HL-60 (cell line): Measurements from ENCODE around the gene ACR.
"Not testable (repeated sequence)": the region's sequence is repeated elsewhere in the genome, so short reads cannot be mapped to it uniquely, and the experiment has no call there.

ENCODE experiments used
- DNase-seq, 2 experiments: peaks; one replicate each; pipeline ENCODE4 v3.0.0-alpha.2; 2010 to 2020; ENCODE audit warnings: low read depth in 1 of 2, low spot score in 1 of 2
- H3K27ac ChIP-seq: fragments of 250-450 bp; sonication (Bioruptor Pico); replicated peaks from 2 replicates; pipeline ENCODE4 v1.5.1; 2020; ENCODE audit warnings: mild to moderate bottlenecking, moderate library complexity
- H3K27me3 ChIP-seq: fragments of 250-450 bp; sonication (Bioruptor Pico); 2 replicates; pipeline ENCODE4 v1.5.1; 2021; ENCODE audit warnings: mild to moderate bottlenecking, moderate library complexity; ENCODE audit not compliant: insufficient read depth, poor library complexity, severe bottlenecking
- H3K4me3 ChIP-seq: replicated peaks from 2 replicates; pipeline ENCODE4 v1.5.1; 2011; ENCODE audit warnings: mild to moderate bottlenecking, control low read depth, low read length; ENCODE audit not compliant: insufficient read depth
- POLR2AphosphoS5 ChIP-seq: IDR thresholded peaks from 2 replicates; pipeline ENCODE4 v1.6.1; 2012; ENCODE audit warnings: low read depth

Gene ACR

DNA sequence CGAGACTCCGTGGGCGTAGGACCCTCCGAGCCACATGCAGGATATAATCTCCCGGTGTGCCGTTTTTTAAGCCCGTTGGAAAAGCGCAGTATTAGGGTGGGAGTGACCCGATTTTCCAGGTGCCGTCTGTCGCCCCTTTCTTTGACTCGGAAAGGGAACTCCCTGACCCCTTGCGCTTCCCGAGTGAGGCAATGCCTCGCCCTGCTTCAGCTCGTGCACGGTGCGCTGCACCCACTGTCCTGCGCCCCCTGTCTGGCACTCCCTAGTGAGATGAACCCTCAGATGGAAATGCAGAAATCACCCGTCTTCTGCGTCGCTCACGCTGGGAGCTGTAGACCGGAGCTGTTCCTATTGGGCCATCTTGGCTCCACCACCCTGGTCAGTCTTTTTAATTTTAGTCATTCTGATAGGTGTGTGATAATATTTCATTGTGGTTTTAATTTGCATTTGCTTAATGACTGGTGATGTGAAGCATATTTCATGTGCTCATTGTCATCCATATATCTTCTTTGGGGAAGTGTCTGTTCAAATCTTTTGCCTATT lies 19.0 kb downstream of the ACR start:
- H3K27ac ChIP-seq, H3K27me3 ChIP-seq: not testable (repeated sequence)
- peak overlapping the region; percentile 25 for H3K4me3 ChIP-seq
- peak in 1 of 2 experiments; percentile 57 for DNase-seq

DNA sequence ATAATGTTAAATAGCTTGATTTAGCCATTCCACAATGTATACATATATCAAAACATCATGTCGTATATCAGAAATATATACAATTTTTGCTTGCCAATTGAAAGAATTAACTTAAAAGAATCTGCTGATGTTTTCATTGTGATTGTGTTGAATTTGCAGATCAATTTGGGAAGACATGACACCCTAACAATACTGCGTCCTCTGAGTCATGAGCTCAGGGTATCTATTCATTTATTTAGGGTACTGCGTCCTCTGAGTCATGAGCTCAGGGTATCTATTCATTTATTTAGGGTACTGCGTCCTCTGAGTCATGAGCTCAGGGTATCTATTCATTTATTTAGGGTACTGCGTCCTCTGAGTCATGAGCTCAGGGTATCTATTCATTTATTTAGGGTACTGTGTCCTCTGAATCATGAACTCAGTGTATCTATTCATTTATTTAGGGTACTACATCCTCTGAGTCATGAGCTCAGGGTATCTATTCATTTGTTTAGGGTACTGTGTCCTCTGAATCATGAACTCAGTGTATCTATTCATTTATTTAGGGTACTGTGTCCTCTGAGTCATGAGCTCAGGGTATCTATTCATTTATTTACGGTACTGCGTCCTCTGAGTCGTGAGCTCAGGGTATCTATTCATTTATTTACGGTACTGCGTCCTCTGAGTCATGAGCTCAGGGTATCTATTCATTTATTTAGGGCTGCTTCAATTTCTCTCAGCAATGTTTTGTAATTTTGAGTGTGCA lies 21.8 kb downstream of the ACR start:
- not testable (repeated sequence) for DNase-seq, H3K27me3 ChIP-seq, H3K27ac ChIP-seq, H3K4me3 ChIP-seq

DNA sequence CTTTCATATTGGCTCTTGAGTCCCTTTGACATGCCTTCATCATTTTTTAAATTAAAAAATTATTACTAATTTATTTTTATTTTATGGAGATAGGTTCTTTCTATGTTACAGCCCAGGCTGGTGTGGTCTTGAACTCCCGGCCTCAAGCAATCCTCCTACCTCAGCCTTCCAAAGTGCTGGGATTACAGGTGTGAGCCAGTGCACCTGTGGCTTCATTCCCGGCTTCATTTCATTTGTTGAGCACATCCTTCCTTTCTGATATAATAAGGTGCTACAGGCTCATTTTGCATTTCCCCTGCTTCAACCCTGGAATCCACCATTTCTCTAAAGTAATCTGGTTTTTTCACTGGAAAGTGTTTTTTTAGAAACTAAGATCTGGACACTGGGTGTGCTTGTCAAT lies 23.8 kb downstream of the ACR start:
- not testable (repeated sequence) for H3K4me3 ChIP-seq

DNA sequence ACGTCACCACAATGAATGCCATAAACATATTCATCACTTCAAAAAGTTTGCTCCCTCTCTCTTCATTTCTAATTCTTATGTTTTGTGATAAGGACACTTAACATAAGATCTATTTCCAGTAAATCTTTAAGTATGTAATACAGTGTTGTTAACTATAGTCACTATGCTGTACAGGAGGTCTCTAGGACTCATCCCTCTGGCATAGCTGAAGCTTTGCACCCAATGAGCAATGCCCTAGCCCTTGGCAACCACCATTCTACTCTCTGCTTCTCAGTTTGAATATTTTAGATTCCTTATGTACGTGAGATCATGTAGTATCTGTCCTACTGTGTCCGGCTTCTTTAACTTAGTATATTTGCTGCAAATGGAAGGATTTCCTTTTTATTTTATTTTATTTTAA lies 26.3 kb downstream of the ACR start:
- not testable (repeated sequence) for H3K27ac ChIP-seq, H3K4me3 ChIP-seq, H3K27me3 ChIP-seq, DNase-seq

More for the DNA sequence above, 23.8 kb downstream of the ACR start:
- not testable (repeated sequence) for H3K27me3 ChIP-seq, H3K27ac ChIP-seq, DNase-seq

DNA sequence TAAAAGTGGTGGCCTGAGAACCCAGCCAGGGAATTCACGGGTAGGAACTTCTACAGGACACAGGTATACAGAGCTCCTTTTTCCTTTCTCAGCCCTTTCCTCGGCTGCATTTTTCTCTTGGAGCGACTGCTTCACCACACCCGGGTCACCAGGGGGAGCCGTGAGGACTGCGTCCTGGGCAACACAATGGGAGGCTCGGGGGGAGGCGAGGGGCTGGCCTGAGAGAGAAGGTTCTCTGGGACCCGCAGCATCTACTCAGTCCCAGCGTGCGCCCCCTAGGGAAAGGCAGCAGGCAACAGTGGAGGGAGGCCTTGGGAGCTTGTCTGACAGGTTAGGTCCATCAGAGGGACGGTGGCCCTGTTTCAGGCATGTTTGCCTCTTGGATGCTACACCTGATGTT lies 37.1 kb downstream of the ACR start:
- H3K27ac ChIP-seq, H3K27me3 ChIP-seq, H3K4me3 ChIP-seq: not testable (repeated sequence)
- DNase-seq: peak in 1 of 2 experiments; percentile 8

DNA sequence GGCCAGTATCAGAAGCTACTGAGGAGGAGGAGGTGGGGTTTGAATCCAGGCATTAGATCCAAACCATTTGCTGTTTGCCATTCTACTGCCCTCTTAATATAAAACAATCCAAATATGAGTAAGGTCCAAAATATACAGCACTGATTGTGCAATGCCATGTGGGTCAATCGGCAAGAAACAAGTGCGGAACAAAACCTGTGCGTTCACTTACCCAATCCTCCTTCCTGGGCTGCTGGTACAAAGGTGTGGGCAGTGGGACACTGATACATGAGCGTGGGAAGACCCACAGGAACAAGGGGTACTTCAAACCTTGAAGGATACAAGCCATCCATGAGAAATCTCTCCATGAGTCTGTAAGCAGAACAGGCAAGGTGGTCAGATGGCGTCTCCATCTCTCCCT lies 39.6 kb downstream of the ACR start:
- not testable (repeated sequence) for H3K4me3 ChIP-seq, H3K27me3 ChIP-seq, DNase-seq, H3K27ac ChIP-seq

DNA sequence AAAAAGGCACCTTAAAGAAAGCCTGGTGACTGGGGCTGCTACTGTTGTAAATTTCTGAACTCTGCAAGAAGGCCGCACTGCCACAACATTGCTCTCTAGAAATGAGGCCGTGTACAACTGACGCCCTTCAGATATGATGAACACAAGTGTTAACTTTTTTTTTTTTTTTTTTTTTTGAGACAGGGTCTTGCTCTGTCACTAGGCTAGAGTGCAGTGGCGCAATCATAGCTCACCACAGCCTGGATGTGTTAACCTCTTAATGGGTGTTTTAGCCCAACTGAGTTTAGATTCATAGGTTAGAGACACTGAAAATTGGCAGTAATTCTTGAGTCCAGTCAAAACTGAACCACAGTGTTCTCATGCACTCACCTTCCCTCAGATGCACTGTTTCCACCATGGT lies 42.2 kb downstream of the ACR start:
- peak; percentile 28 to 82 for DNase-seq
- H3K27me3 ChIP-seq, H3K4me3 ChIP-seq, H3K27ac ChIP-seq: not testable (repeated sequence)

DNA sequence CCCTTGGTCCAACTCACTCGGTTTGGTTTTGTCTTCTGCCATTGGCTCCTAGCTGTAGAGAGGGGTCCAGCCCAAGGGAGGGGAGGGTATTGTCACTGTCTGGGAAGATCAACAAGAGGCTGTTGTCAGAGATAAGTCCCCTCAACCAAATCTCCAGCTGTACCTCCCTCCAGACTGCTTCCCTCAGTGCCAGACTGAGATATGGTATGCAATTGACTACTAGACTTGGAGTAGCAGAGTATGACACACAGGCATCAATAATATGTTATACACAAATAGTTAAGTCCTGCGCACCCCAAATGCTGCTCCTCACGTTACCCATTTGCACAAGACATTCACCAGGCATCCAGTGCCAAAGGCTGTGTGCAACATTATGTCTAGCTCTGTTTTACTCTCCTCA lies 44.2 kb downstream of the ACR start:
- H3K27me3 ChIP-seq, DNase-seq, H3K27ac ChIP-seq, H3K4me3 ChIP-seq: not testable (repeated sequence)

DNA sequence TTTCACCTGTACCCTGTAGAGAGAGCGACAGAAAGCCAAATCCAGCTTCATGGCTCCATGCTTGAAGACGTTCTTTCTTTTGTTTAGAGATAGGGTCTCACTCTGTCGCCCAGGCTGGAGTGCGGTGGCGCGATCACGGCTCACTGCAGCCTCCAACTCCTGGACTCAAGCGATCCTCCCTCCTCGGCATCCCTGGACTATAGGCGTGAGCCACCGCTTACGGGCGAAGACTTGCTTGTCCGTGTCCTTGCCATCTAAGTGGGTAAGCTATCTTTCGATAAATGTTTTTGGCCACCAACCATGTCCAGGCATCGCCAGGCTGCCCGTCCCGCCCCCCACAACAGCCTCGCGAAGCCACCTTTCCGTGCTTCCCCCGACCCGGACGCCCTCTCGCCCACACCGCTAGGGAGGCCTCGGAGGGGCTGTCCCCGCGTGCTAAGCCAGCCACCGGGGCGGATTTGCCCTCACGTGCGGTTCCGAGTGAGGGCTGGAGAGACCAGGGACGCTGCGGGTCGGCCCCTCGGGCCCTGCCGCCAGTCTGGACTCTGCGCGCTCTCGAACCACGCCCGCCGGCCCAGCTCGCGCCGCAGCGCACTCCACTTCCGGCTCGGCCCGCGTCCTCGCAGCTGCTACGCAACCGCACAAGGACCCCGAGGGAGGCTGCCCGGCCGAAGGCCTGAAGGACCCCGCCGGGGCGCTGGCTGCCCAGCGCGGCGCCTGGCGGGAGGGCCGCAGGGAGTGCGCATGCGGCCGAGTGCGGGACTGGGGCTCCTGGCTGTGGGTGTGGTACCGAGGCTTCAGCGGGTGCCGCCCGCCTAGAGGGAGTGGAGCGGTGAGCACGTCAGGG lies 45.3 kb downstream of the ACR start, which contains the start of gene RABL2B:
Gene RABL2B, minus strand, starts transcription at position 604 of the 847 bp plus-strand sequence. CDS start 1,342 bp downstream, outside the sequence.
- Histone ChIP-seq H3K4me3 (peak within 1 kb of the TSS; percentile 54), H3K27ac (peak within 1 kb of the TSS; percentile 37; the same call in 1 of the 2 replicates)
- TF ChIP-seq POLR2AphosphoS5: peak; percentile 21; the same call in 1 of the 2 replicates
- peak; percentile 74 to 85 for DNase-seq
- not testable (repeated sequence) for H3K27me3 ChIP-seq

DNA sequence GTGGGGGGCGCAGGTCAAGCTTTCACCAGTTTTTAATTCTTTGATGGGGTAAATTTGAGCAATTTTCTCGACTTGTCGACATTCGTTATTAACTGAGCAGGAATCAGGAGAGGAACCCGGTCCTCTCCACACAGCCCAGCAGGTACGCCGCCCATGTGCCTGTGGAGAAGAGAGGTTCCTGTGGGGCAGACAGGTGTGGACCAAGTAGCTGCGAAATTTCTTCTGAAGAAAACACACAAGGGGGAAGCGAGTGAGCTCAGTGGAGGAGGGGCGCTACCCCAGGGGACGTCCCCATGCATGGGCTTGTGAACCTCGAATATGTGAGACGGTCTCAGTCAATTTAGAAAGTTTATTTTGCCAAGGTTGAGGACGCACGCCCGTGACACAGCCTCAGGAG lies 45.9 kb downstream of the ACR start:
- not testable (repeated sequence) for DNase-seq, H3K27ac ChIP-seq, H3K27me3 ChIP-seq
- peak overlapping the region; percentile 40 for H3K4me3 ChIP-seq
